B cell (primary cell): ENCODE results near the gene PTPRG. TPM values are rescaled to one million over a fixed set of nuclear protein-coding genes. Genes with fewer than 3 reads are reported as not detected.

Source experiments
- ATAC-seq: fragments of 200-7000 bp; cut with Tn5 transposase; one replicate; pipeline ENCODE4 v1.10.0; 2021; ENCODE audit warnings: low read depth, mild to moderate bottlenecking, moderate number of reproducible peaks, moderate library complexity
- CTCF ChIA-PET: fragments of 350-600 bp; sonication (Branson Sonifier 250); formaldehyde crosslinking; loops from one replicate; lab custom pipeline; 2021; ENCODE audit warnings: antibody characterized with exemption, inconsistent platforms; lab: Charles Lee
- POLR2A ChIA-PET: fragments of 350-600 bp; sonication (Branson Sonifier 250); formaldehyde crosslinking; loops from one replicate; lab custom pipeline; 2021; ENCODE audit warnings: antibody characterized with exemption; lab: Charles Lee
- DNase-seq: peaks from one replicate; pipeline ENCODE4 v3.0.0; 2013
- H2AFZ ChIP-seq: 2 replicates; pipeline ENCODE4 v1.6.1; 2012; ENCODE audit warnings: mild to moderate bottlenecking, low read depth, low read length; ENCODE audit not compliant: insufficient read depth, poor library complexity, severe bottlenecking
- H3K27ac ChIP-seq, 2 donors: 1 replicate in 1 of 2; 2 replicates in 1 of 2; pipeline ENCODE4 v1.5.1; 2012 to 2013; ENCODE audit warnings: low read length in 2 of 2, mild to moderate bottlenecking in 2 of 2, moderate library complexity in 1 of 2
- H3K27me3 ChIP-seq, 4 experiments: fragments of 200-600 bp in 1 of 4; sonication (generic) in 1 of 4; replicated peaks in 1 of 4; 1 replicate in 2 of 4; 2 replicates in 2 of 4; pipeline versions ENCODE4 v1.6.1 to v1.7.0; 2013 to 2016; ENCODE audit warnings: low read length in 3 of 4, mild to moderate bottlenecking in 2 of 4, mixed read lengths in 1 of 4, moderate library complexity in 1 of 4; ENCODE audit not compliant: insufficient read depth in 4 of 4, control insufficient read depth in 3 of 4; ENCODE audit errors: control extremely low read depth in 1 of 4
- H3K36me3 ChIP-seq, 2 experiments: replicated peaks in 1 of 2; 1 replicate in 1 of 2; 2 replicates in 1 of 2; pipeline versions ENCODE4 v1.6.1 to v1.7.1; 2013; ENCODE audit warnings: low read length in 1 of 2; ENCODE audit not compliant: insufficient read depth in 2 of 2, control insufficient read depth in 1 of 2; ENCODE audit errors: control extremely low read depth in 1 of 2, extremely low read depth in 1 of 2
- H3K4me1 ChIP-seq, 2 donors: fragments of 200-600 bp in 1 of 2; sonication (generic) in 1 of 2; 1 replicate in 1 of 2; 2 replicates in 1 of 2; pipeline versions ENCODE4 v1.5.1 to v1.6.1; 2013 to 2017; ENCODE audit warnings: low read length in 2 of 2; ENCODE audit not compliant: control insufficient read depth in 2 of 2, insufficient read depth in 2 of 2
- H3K4me2 ChIP-seq: replicated peaks from 2 replicates; pipeline ENCODE3; 2012; ENCODE audit warnings: mild to moderate bottlenecking, low read depth, low read length; ENCODE audit not compliant: poor library complexity, severe bottlenecking
- H3K4me3 ChIP-seq, 5 experiments: fragments of 200-600 bp in 1 of 5; sonication (generic) in 1 of 5; 1 replicate in 3 of 5; 2 replicates in 2 of 5; pipeline versions ENCODE4 v1.5.1 to v1.7.0; 2011 to 2016; ENCODE audit warnings: low read length in 4 of 5, mild to moderate bottlenecking in 4 of 5, low read depth in 2 of 5, control low read depth in 1 of 5, moderate library complexity in 1 of 5; ENCODE audit not compliant: insufficient read depth in 1 of 5; ENCODE audit errors: control extremely low read depth in 1 of 5, extremely low read depth in 1 of 5
- H3K79me2 ChIP-seq: fragments of 200-600 bp; sonication (generic); one replicate; pipeline ENCODE4 v1.6.0; 2016; ENCODE audit warnings: low read length; ENCODE audit not compliant: control insufficient read depth, insufficient read depth
- H3K9ac ChIP-seq: fragments of 200-600 bp; sonication (generic); 2 replicates; pipeline ENCODE4 v1.6.1; 2017; ENCODE audit warnings: mild to moderate bottlenecking, low read length, moderate library complexity
- H3K9me3 ChIP-seq, 3 donors: one replicate each; pipeline versions ENCODE4 v1.6.1 to v1.7.1; 2013; ENCODE audit warnings: low read length in 2 of 3; ENCODE audit not compliant: control insufficient read depth in 2 of 3, insufficient read depth in 1 of 3; ENCODE audit errors: control extremely low read depth in 1 of 3
- H4K20me1 ChIP-seq: 2 replicates; pipeline ENCODE4 v1.6.0; 2012; ENCODE audit warnings: mild to moderate bottlenecking, low read length; ENCODE audit not compliant: insufficient read depth, control insufficient read depth, poor library complexity, severe bottlenecking
- H3K27ac Mint-ChIP-seq: one replicate; pipeline ENCODE4 v1.8.0; 2021; ENCODE audit warnings: mixed read lengths
- H3K27me3 Mint-ChIP-seq: one replicate; pipeline ENCODE4 v1.8.0; 2021; ENCODE audit warnings: mixed read lengths
- H3K4me1 Mint-ChIP-seq: one replicate; pipeline ENCODE4 v1.8.0; 2021; ENCODE audit warnings: mixed read lengths
- H3K4me3 Mint-ChIP-seq: one replicate; pipeline ENCODE4 v1.8.0; 2021; ENCODE audit warnings: mixed read lengths
- H3K9me3 Mint-ChIP-seq: one replicate; pipeline ENCODE4 v1.8.0; 2022; ENCODE audit warnings: mixed read lengths; ENCODE audit not compliant: insufficient read depth
- CTCF ChIP-seq: fragments of 200-600 bp; IDR thresholded peaks from one replicate; pipeline ENCODE4 v1.8.0; 2022; ENCODE audit warnings: antibody characterized with exemption, mild to moderate bottlenecking
- EZH2 ChIP-seq: IDR thresholded peaks from 2 replicates; pipeline ENCODE4 v1.6.1; 2012; ENCODE audit warnings: borderline replicate concordance, low read depth, mild to moderate bottlenecking, moderate library complexity, low read length; ENCODE audit not compliant: insufficient read depth, poor library complexity, severe bottlenecking
- WGBS: methylation state at CpG from one replicate; pipeline ENCODE4 v1.1.5; 2013; ENCODE audit warnings: missing lambda C conversion rate; ENCODE audit not compliant: insufficient coverage; 5-methylcytosine and 5-hydroxymethylcytosine counted together
- intact Hi-C: fragments of 100-400 bp; cut with micrococcal nuclease; formaldehyde crosslinking; loops from one replicate; pipeline ENCODE4 v1.10.0; 2022
- polyA plus RNA-seq: library from polyadenylated mRNA; depleted of rRNA; stranded (reverse); fragments of >200 nt; gene quantifications from 2 replicates; pipeline ENCODE4 v1.2.3, GENCODE V29; 2012
- total RNA-seq, 2 donors: library from RNA; stranded (reverse); fragments of 120-200 nt in 1 of 2; gene quantifications; 1 replicate in 1 of 2; 2 replicates in 1 of 2; pipeline versions ENCODE4 v1.2.3 to v1.2.4, GENCODE V29; 2013 to 2022

Gene PTPRG
- total and polyA plus RNA-seq, 2 donors (not counting 1 experiment from before 2014, with no cell fraction given), result 0.12 to 1.3 TPM

GRCh38 chr3:61628636-61629035, 67.3 kb downstream of the PTPRG start:
- no peak for TF ChIP-seq EZH2
- no peak for TF ChIP-seq CTCF
- Histone ChIP-seq H3K9ac (no peak overlapping the region), H3K79me2 (no peaks in the 10 kb centered on the region), H3K36me3 (no peaks in the 10 kb centered on the region), H3K4me1 (no peaks in the 10 kb centered on the region), H3K4me3 (no peak overlapping the region), H4K20me1 (no peaks in the 10 kb centered on the region), H3K9me3 (no peaks in the 10 kb centered on the region), H2AFZ (no peak overlapping the region), H3K27me3 (no peaks in the 10 kb centered on the region), H3K4me2 (no peak overlapping the region), H3K27ac (no peak overlapping the region)
- Mint-ChIP-seq H3K9me3 (peaks cover 5% of the 10 kb centered on the region), H3K4me3 (no peak overlapping the region), H3K27me3 (peaks cover 6% of the 10 kb centered on the region), H3K27ac (no peak overlapping the region), H3K4me1 (no peaks in the 10 kb centered on the region)
- CTCF ChIA-PET, result no interaction called here
- POLR2A ChIA-PET, result no interaction called here
- intact Hi-C loops, result no loop called here
- no CpG with 5 or more reads among the region's 3 CpGs for WGBS
- ATAC-seq (no peak), DNase-seq (no peak)

GRCh38 chr3:61629442-61629841, 68.1 kb downstream of the PTPRG start:
- Mint-ChIP-seq H3K27ac (no peak overlapping the region), H3K27me3 (peaks cover 6% of the 10 kb centered on the region), H3K9me3 (peaks cover 5% of the 10 kb centered on the region), H3K4me3 (no peak overlapping the region), H3K4me1 (no peaks in the 10 kb centered on the region)
- ATAC-seq, result no peak
- Histone ChIP-seq H3K27ac (no peak overlapping the region), H3K4me1 (no peaks in the 10 kb centered on the region), H4K20me1 (no peaks in the 10 kb centered on the region), H3K9ac (no peak overlapping the region), H3K4me3 (no peak overlapping the region), H3K9me3 (no peaks in the 10 kb centered on the region), H2AFZ (no peak overlapping the region), H3K4me2 (no peak overlapping the region), H3K79me2 (no peaks in the 10 kb centered on the region), H3K27me3 (no peaks in the 10 kb centered on the region), H3K36me3 (no peaks in the 10 kb centered on the region)
- no peak for TF ChIP-seq CTCF
- no peak for TF ChIP-seq EZH2
- intact Hi-C loops, result no loop called here
- POLR2A ChIA-PET, result no interaction called here
- CTCF ChIA-PET, result no interaction called here
- whole genome bisulfite sequencing, result 93% methylated on average over 3 of the region's 4 CpGs
- no peak for DNase-seq
